IMR-90 (cell line): Measurements from ENCODE around the gene POLR2I. TPM values are rescaled to one million over a fixed set of nuclear protein-coding genes. Genes with fewer than 3 reads are reported as not detected.

Experiments used
- ATAC-seq: fragments of 200-7000 bp; cut with Tn5 transposase; 2 replicates; pipeline ENCODE4 v1.9.1; 2020; ENCODE audit warnings: low read depth, mild to moderate bottlenecking, moderate library complexity
- BruUV-seq: library from RNA; stranded (reverse); fragments of 400-500 nt; replicated peaks from 2 replicates; lab custom pipeline; 2021; lab: Mats Ljungman, UMichigan
- CTCF ChIA-PET: fragments of 300-600 bp; formaldehyde crosslinking; extraction: SDS; loops from one replicate; lab custom pipeline; 2021; ENCODE audit warnings: antibody characterized with exemption; lab: Yijun Ruan, JAX
- POLR2A ChIA-PET: fragments of 300-600 bp; sonication (Branson Sonifier 250); formaldehyde crosslinking; loops from one replicate; lab custom pipeline; 2022; ENCODE audit warnings: antibody characterized with exemption; ENCODE audit not compliant: unreplicated experiment; lab: Charles Lee
- DNase-seq: peaks from one replicate; pipeline ENCODE4 v3.0.0; 2013
- H2AFZ ChIP-seq: replicated peaks from 2 replicates; pipeline ENCODE3; 2013; ENCODE audit warnings: low read length, mild to moderate bottlenecking; ENCODE audit not compliant: poor library complexity
- H2AK5ac ChIP-seq: 2 replicates; pipeline ENCODE4 v1.6.1; 2013; ENCODE audit warnings: low read depth, low read length, inconsistent platforms
- H2AK9ac ChIP-seq: replicated peaks from 2 replicates; pipeline ENCODE3; 2013; ENCODE audit warnings: mild to moderate bottlenecking, low read depth, low read length, moderate library complexity; ENCODE audit not compliant: poor library complexity
- H2BK120ac ChIP-seq: 2 replicates; pipeline ENCODE4 v1.6.1; 2013; ENCODE audit warnings: low read depth, low read length, inconsistent platforms
- H2BK15ac ChIP-seq: 3 replicates; pipeline ENCODE4 v1.6.1; 2013; ENCODE audit warnings: low read depth, low read length, inconsistent platforms
- H2BK20ac ChIP-seq: 2 replicates; pipeline ENCODE4 v1.6.1; 2013; ENCODE audit warnings: low read depth, mild to moderate bottlenecking, inconsistent platforms, low read length, moderate library complexity
- H2BK5ac ChIP-seq: 2 replicates; pipeline ENCODE4 v1.6.1; 2013; ENCODE audit warnings: mild to moderate bottlenecking, low read depth, low read length, inconsistent platforms; ENCODE audit not compliant: poor library complexity, severe bottlenecking
- H3K14ac ChIP-seq: replicated peaks from 2 replicates; pipeline ENCODE4 v1.6.1; 2013; ENCODE audit warnings: low read depth, low read length, inconsistent platforms
- H3K18ac ChIP-seq: 2 replicates; pipeline ENCODE4 v1.6.1; 2013; ENCODE audit warnings: low read depth, low read length, control low read depth
- H3K23ac ChIP-seq: 2 replicates; pipeline ENCODE4 v1.6.1; 2013; ENCODE audit warnings: low read depth, low read length, inconsistent platforms
- H3K27ac ChIP-seq: 2 replicates; pipeline ENCODE4 v1.5.1; 2013; ENCODE audit warnings: mild to moderate bottlenecking, control low read depth, low read length; ENCODE audit not compliant: insufficient read depth
- H3K27me3 ChIP-seq: 2 replicates; pipeline ENCODE4 v1.6.1; 2013; ENCODE audit warnings: low read length; ENCODE audit not compliant: control insufficient read depth, insufficient read depth
- H3K36me3 ChIP-seq: 2 replicates; pipeline ENCODE4 v1.6.1; 2013; ENCODE audit warnings: low read length, mixed read lengths; ENCODE audit not compliant: control insufficient read depth, insufficient read depth
- H3K4ac ChIP-seq: 2 replicates; pipeline ENCODE4 v1.6.1; 2013; ENCODE audit warnings: low read depth, low read length, inconsistent platforms
- H3K4me1 ChIP-seq: 2 replicates; pipeline ENCODE4 v1.6.1; 2013; ENCODE audit warnings: low read length, mixed read lengths; ENCODE audit not compliant: control insufficient read depth, insufficient read depth
- H3K4me2 ChIP-seq: 2 replicates; pipeline ENCODE4 v1.6.1; 2013; ENCODE audit warnings: low read depth, mild to moderate bottlenecking, control low read depth, low read length, moderate library complexity
- H3K4me3 ChIP-seq: 2 replicates; pipeline ENCODE4 v1.5.1; 2013; ENCODE audit warnings: low read depth, mild to moderate bottlenecking, control low read depth, low read length, moderate library complexity; ENCODE audit not compliant: insufficient read depth
- H3K56ac ChIP-seq: 2 replicates; pipeline ENCODE4 v1.6.1; 2013; ENCODE audit warnings: low read length, inconsistent platforms; ENCODE audit not compliant: insufficient read depth; ENCODE audit errors: extremely low read depth
- H3K79me1 ChIP-seq, 2 experiments: 2 replicates each; pipeline ENCODE4 v1.6.1; 2013; ENCODE audit warnings: low read length in 2 of 2, inconsistent platforms in 1 of 2, low read depth in 1 of 2
- H3K9ac ChIP-seq: 2 replicates; pipeline ENCODE4 v1.6.1; 2013; ENCODE audit warnings: low read depth, low read length, control low read depth
- H3K9me1 ChIP-seq: 2 replicates; pipeline ENCODE4 v1.6.1; 2013; ENCODE audit warnings: low read length, inconsistent platforms; ENCODE audit not compliant: insufficient read depth
- H3K9me3 ChIP-seq: 2 replicates; pipeline ENCODE4 v1.6.1; 2013; ENCODE audit warnings: low read length; ENCODE audit not compliant: control insufficient read depth, insufficient read depth
- H4K20me1 ChIP-seq: 2 replicates; pipeline ENCODE4 v1.6.1; 2013; ENCODE audit warnings: low read length, inconsistent platforms; ENCODE audit not compliant: insufficient read depth
- H4K5ac ChIP-seq: 2 replicates; pipeline ENCODE4 v1.6.1; 2013; ENCODE audit warnings: mild to moderate bottlenecking, low read depth, low read length, control low read depth
- H4K8ac ChIP-seq, 2 experiments: 2 replicates each; pipeline ENCODE4 v1.6.1; 2013; ENCODE audit warnings: low read depth in 2 of 2, low read length in 2 of 2, control low read depth in 1 of 2, inconsistent platforms in 1 of 2
- H4K91ac ChIP-seq: 2 replicates; pipeline ENCODE4 v1.6.1; 2013; ENCODE audit warnings: low read depth, low read length, inconsistent platforms; ENCODE audit not compliant: insufficient read depth
- CEBPB ChIP-seq: IDR thresholded peaks from 2 replicates; pipeline ENCODE4 v1.6.1; 2012; ENCODE audit warnings: low read depth, low read length, improper control_type of control experiment
- CHD1 ChIP-seq: IDR thresholded peaks from 2 replicates; pipeline ENCODE4 v1.6.1; 2012; ENCODE audit warnings: low read depth, low read length, improper control_type of control experiment
- MXI1 ChIP-seq: IDR thresholded peaks from 2 replicates; pipeline ENCODE4 v1.6.1; 2012; ENCODE audit warnings: low read depth, mild to moderate bottlenecking, low read length, moderate library complexity, borderline replicate concordance
- RAD21 ChIP-seq: IDR thresholded peaks from 2 replicates; pipeline ENCODE4 v1.6.1; 2012; ENCODE audit warnings: low read length, improper control_type of control experiment
- WGBS, 2 experiments: methylation state at CpG; one replicate each; pipeline versions ENCODE4 v1.1.5 to v1.1.7; 2013; ENCODE audit warnings: missing lambda C conversion rate in 2 of 2; ENCODE audit not compliant: insufficient read length in 1 of 2; ENCODE audit errors: extremely low coverage in 2 of 2; 5-methylcytosine and 5-hydroxymethylcytosine counted together
- dilution Hi-C: fragments of 300-500 bp; cut with HindIII; formaldehyde crosslinking; loops from one replicate; pipeline ENCODE4 v1.14.3; 2018; ENCODE audit warnings: low sequenced_read_pairs; ENCODE audit not compliant: unreplicated experiment
- in situ Hi-C: fragments of 300-500 bp; cut with MboI; formaldehyde crosslinking; loops from 3 replicates; pipeline ENCODE4 v1.14.3; 2019; ENCODE audit warnings: low sequenced_read_pairs, inconsistent platforms, mixed read lengths
- intact Hi-C: fragments of 100-400 bp; cut with micrococcal nuclease; formaldehyde crosslinking; loops from 2 replicates; pipeline ENCODE4 v1.10.0; 2022
- polyA plus RNA-seq, 3 experiments: library from polyadenylated mRNA; depleted of rRNA; stranded (reverse); fragments of >200 nt; gene quantifications; 2 replicates each; pipeline ENCODE4 v1.2.3, GENCODE V29; 2012; ENCODE audit warnings: low replicate concordance in 1 of 3
- total RNA-seq: library from RNA; depleted of rRNA; stranded (reverse); fragments of >200 nt; gene quantifications from 2 replicates; pipeline ENCODE4 v1.2.3, GENCODE V29; 2012

Gene POLR2I
- total and polyA plus RNA-seq, 2 of the 4 experiments (the other 2 are of a cell fraction): 35.8 to 59.7 TPM

GRCh38 chr19:36151144-36152018, 36.7 kb upstream of the POLR2I start:
- Histone ChIP-seq H3K14ac (no peak overlapping the region), H3K4ac (peak overlapping the region; percentile 27; the same call in 1 of the 2 replicates), H2AFZ (peak overlapping the region; percentile 64), H3K9me1 (no peaks in the 10 kb centered on the region; the same call in 1 of the 2 replicates), H3K4me2 (peak overlapping the region; percentile 35; the same call in 1 of the 2 replicates), H2BK20ac (no peak overlapping the region), H3K79me1 (peaks cover 4 to 38% of the 10 kb centered on the region in 2 experiments; a peak in 3 of 4 replicates), H3K18ac (no peak overlapping the region), H4K5ac (no peak overlapping the region), H2BK15ac (no peak overlapping the region), H4K20me1 (peaks cover 11% of the 10 kb centered on the region), H3K9me3 (no peaks in the 10 kb centered on the region), H3K27me3 (no peaks in the 10 kb centered on the region), H2AK9ac (peak overlapping the region; percentile 87), H3K4me3 (no peak overlapping the region), H2AK5ac (no peak overlapping the region), H4K91ac (no peak overlapping the region), H2BK5ac (no peak overlapping the region), H3K4me1 (peaks cover 6% of the 10 kb centered on the region; the same call in 1 of the 2 replicates), H2BK120ac (no peak overlapping the region), H3K27ac (no peak overlapping the region), H3K56ac (no peak overlapping the region; the same call in 1 of the 2 replicates), H3K9ac (no peak overlapping the region), H4K8ac (no peak overlapping the region; a peak in 1 of 4 replicates), H3K36me3 (peaks cover 39% of the 10 kb centered on the region), H3K23ac (0 out of 2 replicates have a peak overlapping the region, but pooled peaks have one; percentile 65)
- CTCF ChIA-PET: no interaction called here
- ATAC-seq (peak; percentile 52), DNase-seq (no peak)
- BruUV-seq: no TSS peak
- POLR2A ChIA-PET: interaction anchor here (0.6 kb wide), 3 partner anchors 257 to 1148 kb away, joined by 3 to 10 read pairs (median 5); no protein-coding TSS in a partner anchor
- dilution Hi-C loops: no loop called here
- intact Hi-C loops: no loop called here
- TF ChIP-seq CEBPB (no peak), RAD21 (no peak), CHD1 (no peak), MXI1 (no peak)
- 44% methylated on average over 9 of the region's 47 CpGs; no CpG with 5 or more reads in 1 of the 2 experiments for WGBS, 2 experiments
- in situ Hi-C loops: no loop called here
